HG03457 (cell line): ENCODE measurements around the gene FARP2.

Experiments used
- ATAC-seq: cut with Tn5 transposase; IDR thresholded peaks from one replicate; pipeline ENCODE4 v1.9.1; 2021; ENCODE audit warnings: moderate number of reproducible peaks; ENCODE audit not compliant: unreplicated experiment

Gene FARP2

GRCh38 chr2:241321886-241322285 lies 34.2 kb upstream of the FARP2 start:
- ATAC-seq, result no peak

- ATAC-seq, result no peak
Observed at GRCh38 chr2:241323778-241324177, 32.3 kb upstream of the FARP2 start.

GRCh38 chr2:241324775-241325174 lies 31.3 kb upstream of the FARP2 start:
- no peak for ATAC-seq

- no peak for ATAC-seq
Observed at GRCh38 chr2:241325257-241325656, 30.8 kb upstream of the FARP2 start.

GRCh38 chr2:241329669-241330615 lies 26.1 kb upstream of the FARP2 start:
- ATAC-seq, result no peak

GRCh38 chr2:241330616-241330981 lies 25.5 kb upstream of the FARP2 start:
- ATAC-seq, result no peak

GRCh38 chr2:241334813-241335212 lies 21.3 kb upstream of the FARP2 start:
- ATAC-seq, result no peak

GRCh38 chr2:241339839-241340630 lies 16.1 kb upstream of the FARP2 start:
- no peak for ATAC-seq

- ATAC-seq, result no peak
Observed at GRCh38 chr2:241340631-241341163, 15.4 kb upstream of the FARP2 start.

- no peak for ATAC-seq
Observed at GRCh38 chr2:241344925-241345651, 11.0 kb upstream of the FARP2 start.

- ATAC-seq, result no peak
Observed at GRCh38 chr2:241349941-241350340, 6.1 kb upstream of the FARP2 start.

- no peak for ATAC-seq
Observed at GRCh38 chr2:241350530-241350877, 5.6 kb upstream of the FARP2 start.

- no peak for ATAC-seq
Observed at GRCh38 chr2:241350878-241351639, 5.0 kb upstream of the FARP2 start.

GRCh38 chr2:241351640-241352031 lies 4.4 kb upstream of the FARP2 start:
- no peak for ATAC-seq

GRCh38 chr2:241352227-241352626 lies 3.9 kb upstream of the FARP2 start:
- ATAC-seq, result no peak

GRCh38 chr2:241354668-241355658 lies 1.1 kb upstream of the FARP2 start:
- ATAC-seq, result no peak

- ATAC-seq, result no peak
Observed at GRCh38 chr2:241356871-241357260, 781 bp downstream of the FARP2 start.

GRCh38 chr2:241357531-241357930 lies 1.4 kb downstream of the FARP2 start:
- ATAC-seq, result no peak

GRCh38 chr2:241358470-241358869 lies 2.4 kb downstream of the FARP2 start:
- ATAC-seq, result no peak
